ENCODE data around the gene SLC22A7. TPM values are rescaled to one million over a fixed set of nuclear protein-coding genes. Genes with fewer than 3 reads are reported as not detected.

Gene SLC22A7
- polyA plus RNA-seq, 1 donor (not counting 4 experiments of a cell fraction or from before 2014, with no cell fraction given), result not detected

- Histone ChIP-seq H3K4me1 (ENCODE audit: control insufficient read depth, extremely low read depth, insufficient read depth, low read length) (no peaks in the 10 kb centered on the region), H3K27me3 (ENCODE audit: control insufficient read depth, extremely low read depth, insufficient read depth, low read length) (peaks cover 23% of the 10 kb centered on the region), H3K9me1 (ENCODE audit: control insufficient read depth, extremely low read depth, insufficient read depth, low read length) (no peaks in the 10 kb centered on the region), H2AFZ (ENCODE audit: control insufficient read depth, low read length) (no peak overlapping the region), H3K4me3 (ENCODE audit: control insufficient read depth in 2 of 3, extremely low read depth in 1 of 3, insufficient read depth in 2 of 3, low read depth in 1 of 3, low read length in 3 of 3) (no peak overlapping the region), H4K20me1 (ENCODE audit: control insufficient read depth, extremely low read depth, insufficient read depth, low read length) (no peaks in the 10 kb centered on the region), H3K79me2 (ENCODE audit: control insufficient read depth, insufficient read depth, low read length) (no peaks in the 10 kb centered on the region), H3K4me2 (ENCODE audit: control insufficient read depth, extremely low read depth, insufficient read depth, low read depth, low read length) (no peak overlapping the region), H3K27ac (ENCODE audit: control insufficient read depth, insufficient read depth, low read length) (no peak overlapping the region), H3K9me3 (ENCODE audit: control insufficient read depth, low read depth, low read length) (no peaks in the 10 kb centered on the region), H3K9ac (ENCODE audit: control insufficient read depth, extremely low read depth, insufficient read depth, low read length) (no peak overlapping the region), H3K36me3 (ENCODE audit: control insufficient read depth in 2 of 2, extremely low read depth in 1 of 2, insufficient read depth in 2 of 2, low read length in 2 of 2) (no peaks in the 10 kb centered on the region)
- TF ChIP-seq EZH2 (IDR thresholded peaks at IDR 0.05; ENCODE audit: low read length), result no peak
- no peak for TF ChIP-seq CTCF (optimal IDR thresholded peaks at IDR 0.05 in 1 of 3, IDR thresholded peaks at IDR 0.05 in 1 of 3, conservative IDR thresholded peaks at IDR 0.05 in 1 of 3; ENCODE audit: extremely low read depth in 1 of 3, insufficient read depth in 2 of 3, low read length in 3 of 3)
- DNase-seq (ENCODE audit: low read depth, low spot score) (no peak), FAIRE-seq (no peak)
- dilution Hi-C loops (cut with MboI; ENCODE audit: extremely low pct_ligation_motif_present, low sequenced_read_pairs), result no loop called here
These were observed 42.5 kb upstream of the SLC22A7 start for GRCh38 chr6:43255408-43256054.

- no peak for TF ChIP-seq CTCF (optimal IDR thresholded peaks at IDR 0.05 in 1 of 3, IDR thresholded peaks at IDR 0.05 in 1 of 3, conservative IDR thresholded peaks at IDR 0.05 in 1 of 3; ENCODE audit: extremely low read depth in 1 of 3, insufficient read depth in 2 of 3, low read length in 3 of 3)
- no peak for TF ChIP-seq EZH2 (IDR thresholded peaks at IDR 0.05; ENCODE audit: low read length)
- no peak overlapping the region for H3K9ac ChIP-seq (ENCODE audit: control insufficient read depth, extremely low read depth, insufficient read depth, low read length)
- no peak overlapping the region for H3K4me2 ChIP-seq (ENCODE audit: control insufficient read depth, extremely low read depth, insufficient read depth, low read depth, low read length)
- H4K20me1 ChIP-seq (ENCODE audit: control insufficient read depth, extremely low read depth, insufficient read depth, low read length), result no peaks in the 10 kb centered on the region
- no peak overlapping the region for H2AFZ ChIP-seq (ENCODE audit: control insufficient read depth, low read length)
- FAIRE-seq (no peak), DNase-seq (ENCODE audit: low read depth, low spot score) (no peak)
- no peak overlapping the region for H3K4me3 ChIP-seq (ENCODE audit: control insufficient read depth in 2 of 3, extremely low read depth in 1 of 3, insufficient read depth in 2 of 3, low read depth in 1 of 3, low read length in 3 of 3)
- H3K9me1 ChIP-seq (ENCODE audit: control insufficient read depth, extremely low read depth, insufficient read depth, low read length), result no peaks in the 10 kb centered on the region
- no peaks in the 10 kb centered on the region for H3K9me3 ChIP-seq (ENCODE audit: control insufficient read depth, low read depth, low read length)
- dilution Hi-C loops (cut with MboI; ENCODE audit: extremely low pct_ligation_motif_present, low sequenced_read_pairs), result no loop called here
- H3K4me1 ChIP-seq (ENCODE audit: control insufficient read depth, extremely low read depth, insufficient read depth, low read length), result no peaks in the 10 kb centered on the region
- H3K79me2 ChIP-seq (ENCODE audit: control insufficient read depth, insufficient read depth, low read length), result no peaks in the 10 kb centered on the region
- H3K27ac ChIP-seq (ENCODE audit: control insufficient read depth, insufficient read depth, low read length), result no peak overlapping the region
- H3K36me3 ChIP-seq (ENCODE audit: control insufficient read depth in 2 of 2, extremely low read depth in 1 of 2, insufficient read depth in 2 of 2, low read length in 2 of 2), result no peaks in the 10 kb centered on the region
- H3K27me3 ChIP-seq (ENCODE audit: control insufficient read depth, extremely low read depth, insufficient read depth, low read length), result peaks cover 11% of the 10 kb centered on the region
These were observed 41.2 kb upstream of the SLC22A7 start for GRCh38 chr6:43256670-43257366.
